ENCODE data around the gene BICD2.

Gene BICD2

DNA sequence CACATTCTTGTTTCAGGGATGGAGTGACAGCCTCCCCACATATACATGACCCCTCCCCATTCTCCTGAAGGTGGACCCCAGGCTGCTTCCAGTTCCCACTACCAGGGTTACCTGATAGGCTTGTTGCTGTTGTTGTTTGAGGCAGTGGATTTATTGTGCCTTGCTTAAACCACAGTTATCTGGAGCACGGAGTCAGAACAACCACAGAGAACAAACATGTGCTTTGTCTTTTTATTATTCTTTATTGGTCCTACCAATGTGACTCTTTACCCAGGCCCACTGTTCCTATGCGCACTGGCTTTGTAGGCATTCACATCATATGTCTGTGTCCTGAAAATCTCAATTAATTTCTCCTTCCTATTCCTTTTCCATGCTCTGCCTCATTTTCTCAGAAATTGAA lies 53.5 kb downstream of the BICD2 start:
- H3K9me2 ChIP-seq (replicated peaks; ENCODE audit: control insufficient read depth, low read length), result no peaks in the 10 kb centered on the region
- no peaks in the 10 kb centered on the region for H3K27me3 ChIP-seq (ENCODE audit: control insufficient read depth, low read length)
- no peak for TF ChIP-seq EZH2phosphoT487 (IDR thresholded peaks at IDR 0.05; ENCODE audit: borderline replicate concordance, low read length)
- TF ChIP-seq, protein P1, sequence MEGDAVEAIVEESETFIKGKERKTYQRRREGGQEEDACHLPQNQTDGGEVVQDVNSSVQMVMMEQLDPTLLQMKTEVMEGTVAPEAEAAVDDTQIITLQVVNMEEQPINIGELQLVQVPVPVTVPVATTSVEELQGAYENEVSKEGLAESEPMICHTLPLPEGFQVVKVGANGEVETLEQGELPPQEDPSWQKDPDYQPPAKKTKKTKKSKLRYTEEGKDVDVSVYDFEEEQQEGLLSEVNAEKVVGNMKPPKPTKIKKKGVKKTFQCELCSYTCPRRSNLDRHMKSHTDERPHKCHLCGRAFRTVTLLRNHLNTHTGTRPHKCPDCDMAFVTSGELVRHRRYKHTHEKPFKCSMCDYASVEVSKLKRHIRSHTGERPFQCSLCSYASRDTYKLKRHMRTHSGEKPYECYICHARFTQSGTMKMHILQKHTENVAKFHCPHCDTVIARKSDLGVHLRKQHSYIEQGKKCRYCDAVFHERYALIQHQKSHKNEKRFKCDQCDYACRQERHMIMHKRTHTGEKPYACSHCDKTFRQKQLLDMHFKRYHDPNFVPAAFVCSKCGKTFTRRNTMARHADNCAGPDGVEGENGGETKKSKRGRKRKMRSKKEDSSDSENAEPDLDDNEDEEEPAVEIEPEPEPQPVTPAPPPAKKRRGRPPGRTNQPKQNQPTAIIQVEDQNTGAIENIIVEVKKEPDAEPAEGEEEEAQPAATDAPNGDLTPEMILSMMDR (IDR thresholded peaks at IDR 0.05; ENCODE audit: low read depth, low read length, poor library complexity, severe bottlenecking), result no peak
- peaks cover 15% of the 10 kb centered on the region for H3F3A ChIP-seq (ENCODE audit: control insufficient read depth, insufficient read depth)
- peaks cover 13% of the 10 kb centered on the region for H3K4me1 ChIP-seq (ENCODE audit: control insufficient read depth, low read length)
- no peak overlapping the region for H3K27ac ChIP-seq (ENCODE audit: low read depth, low read length)
- H4K20me1 ChIP-seq (ENCODE audit: control insufficient read depth, insufficient read depth, low read depth, low read length), result 0 out of 2 replicates have a peak, but pooled peaks cover under 1% of the 10 kb centered on the region
- peaks cover 6% of the 10 kb centered on the region for H3K79me2 ChIP-seq (ENCODE audit: control insufficient read depth, low read length)
- H3K9me3 ChIP-seq (ENCODE audit: control insufficient read depth, insufficient read depth, low read length), result no peaks in the 10 kb centered on the region
- H3K4me3 ChIP-seq (ENCODE audit: low read length), result no peak overlapping the region
- H3K4me2 ChIP-seq (ENCODE audit: low read length), result no peak overlapping the region
- H3K36me3 ChIP-seq (ENCODE audit: control insufficient read depth, low read length), result peaks cover 67% of the 10 kb centered on the region

DNA sequence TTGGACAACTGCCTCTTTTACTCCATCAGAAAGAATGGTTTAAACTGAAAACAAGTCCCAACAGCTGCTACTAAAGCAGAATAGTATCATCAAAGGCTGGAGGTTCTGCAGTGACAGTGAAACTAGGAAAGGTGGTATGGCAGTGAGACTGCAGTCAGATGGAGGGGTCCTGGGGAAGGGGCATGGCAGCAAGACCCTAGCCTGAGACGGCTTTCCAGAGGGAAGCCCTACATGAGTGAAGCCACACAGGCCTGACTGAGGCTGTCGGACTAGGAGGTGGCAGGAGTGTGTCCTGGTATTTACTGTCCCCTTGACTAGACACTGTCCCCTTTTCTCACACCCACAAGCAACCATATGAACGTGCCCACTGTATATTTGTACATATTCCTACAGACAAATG lies 54.3 kb downstream of the BICD2 start:
- H3K4me2 ChIP-seq (ENCODE audit: low read length), result no peak overlapping the region
- no peak overlapping the region for H3K27ac ChIP-seq (ENCODE audit: low read depth, low read length)
- peaks cover 13% of the 10 kb centered on the region for H3K4me1 ChIP-seq (ENCODE audit: control insufficient read depth, low read length)
- H3K27me3 ChIP-seq (ENCODE audit: control insufficient read depth, low read length), result no peaks in the 10 kb centered on the region
- peaks cover 15% of the 10 kb centered on the region for H3F3A ChIP-seq (ENCODE audit: control insufficient read depth, insufficient read depth)
- no peak for TF ChIP-seq EZH2phosphoT487 (IDR thresholded peaks at IDR 0.05; ENCODE audit: borderline replicate concordance, low read length)
- TF ChIP-seq, protein P1 (IDR thresholded peaks at IDR 0.05; ENCODE audit: low read depth, low read length, poor library complexity, severe bottlenecking), result no peak
- H3K9me2 ChIP-seq (replicated peaks; ENCODE audit: control insufficient read depth, low read length), result no peaks in the 10 kb centered on the region
- H3K36me3 ChIP-seq (ENCODE audit: control insufficient read depth, low read length), result peaks cover 59% of the 10 kb centered on the region
- no peaks in the 10 kb centered on the region for H3K79me2 ChIP-seq (ENCODE audit: control insufficient read depth, low read length)
- no peak overlapping the region for H3K4me3 ChIP-seq (ENCODE audit: low read length)
- H3K9me3 ChIP-seq (ENCODE audit: control insufficient read depth, insufficient read depth, low read length), result no peaks in the 10 kb centered on the region
- no peaks in the 10 kb centered on the region for H4K20me1 ChIP-seq (ENCODE audit: control insufficient read depth, insufficient read depth, low read depth, low read length)

DNA sequence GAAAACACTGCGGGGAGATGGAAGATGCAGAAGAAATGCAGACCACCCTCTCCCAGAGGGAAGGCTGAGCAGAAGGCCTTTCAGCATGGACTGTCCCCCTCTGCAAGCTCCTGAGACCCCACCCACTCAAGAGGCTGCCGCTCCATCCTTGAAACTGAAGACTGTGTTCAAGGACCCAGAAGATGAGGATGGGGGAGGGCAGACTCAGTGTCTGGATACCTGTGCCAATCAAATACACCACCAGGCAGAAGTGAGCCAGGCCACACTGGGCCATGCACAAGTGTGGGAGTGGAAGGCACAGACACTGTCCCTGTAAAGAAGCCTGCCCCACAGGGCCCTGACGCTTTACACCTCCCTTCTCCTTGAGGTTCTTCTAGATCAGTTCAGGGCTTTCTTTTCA lies 54.7 kb downstream of the BICD2 start:
- Histone ChIP-seq H3K27ac (ENCODE audit: low read depth, low read length) (no peak overlapping the region), H3K36me3 (ENCODE audit: control insufficient read depth, low read length) (peaks cover 55% of the 10 kb centered on the region)
- TF ChIP-seq EZH2phosphoT487 (IDR thresholded peaks at IDR 0.05; ENCODE audit: borderline replicate concordance, low read length), result no peak
- TF ChIP-seq, protein P1 (IDR thresholded peaks at IDR 0.05; ENCODE audit: low read depth, low read length, poor library complexity, severe bottlenecking), result no peak

More for the DNA sequence above, 54.7 kb downstream of the BICD2 start:
- no peaks in the 10 kb centered on the region for H4K20me1 ChIP-seq (ENCODE audit: control insufficient read depth, insufficient read depth, low read depth, low read length)
- H3K4me1 ChIP-seq (ENCODE audit: control insufficient read depth, low read length), result peaks cover 13% of the 10 kb centered on the region
- no peak overlapping the region for H3K4me3 ChIP-seq (ENCODE audit: low read length)
- no peak overlapping the region for H3K4me2 ChIP-seq (ENCODE audit: low read length)
- no peaks in the 10 kb centered on the region for H3K9me3 ChIP-seq (ENCODE audit: control insufficient read depth, insufficient read depth, low read length)
- no peaks in the 10 kb centered on the region for H3K79me2 ChIP-seq (ENCODE audit: control insufficient read depth, low read length)
- H3K27me3 ChIP-seq (ENCODE audit: control insufficient read depth, low read length), result no peaks in the 10 kb centered on the region
- no peaks in the 10 kb centered on the region for H3K9me2 ChIP-seq (replicated peaks; ENCODE audit: control insufficient read depth, low read length)
- H3F3A ChIP-seq (ENCODE audit: control insufficient read depth, insufficient read depth), result peaks cover 15% of the 10 kb centered on the region
